Measurements from ENCODE around the gene NCOA1. TPM values are rescaled to one million over a fixed set of nuclear protein-coding genes. Genes with fewer than 3 reads are reported as not detected.

The NCOA1 gene
- total RNA-seq, 4 donors from 2014 or later = 33.9 to 91.2 (median 60.1) TPM

- TF ChIP-seq POLR2A (IDR thresholded peaks at IDR 0.05) = no peak
- TF ChIP-seq CTCF (IDR thresholded peaks at IDR 0.05 in 4 of 5, conservative IDR thresholded peaks at IDR 0.05 in 1 of 5) = no peak
- H3K4me3 ChIP-seq = no peak overlapping the region
- in situ Hi-C loops (cut with MboI; ENCODE audit: low sequenced_read_pairs in 4 of 4) (loop anchor here in 1 of 4 donors (25.0 kb wide), 1 partner anchor 377 kb away; no protein-coding TSS in a partner anchor), intact Hi-C loops (cut with DNase I; ENCODE audit: low total_unique reads) (no loop called here)
- DNase-seq (no peak), ATAC-seq (no peak)
- H3K4me1 ChIP-seq = peaks cover 11% of the 10 kb centered on the region in 2 donors
- no peaks in the 10 kb centered on the region for H3K9me3 ChIP-seq
- H3K27me3 ChIP-seq = no peaks in the 10 kb centered on the region
- H3K36me3 ChIP-seq = no peaks in the 10 kb centered on the region
- H3K27ac ChIP-seq = no peak overlapping the region
These were observed 297.8 kb downstream of the NCOA1 start for GRCh38 chr2:24788816-24789215.

- DNase-seq = no peak
- Histone ChIP-seq H3K27me3 (no peaks in the 10 kb centered on the region), H3K27ac (no peak overlapping the region), H3K4me3 (no peak overlapping the region), H3K4me1 (peaks cover 16 to 17% of the 10 kb centered on the region in 2 donors), H3K9me3 (no peaks in the 10 kb centered on the region), H3K36me3 (no peaks in the 10 kb centered on the region)
- no peak for TF ChIP-seq CTCF (IDR thresholded peaks at IDR 0.05 in 4 of 5, conservative IDR thresholded peaks at IDR 0.05 in 1 of 5)
- TF ChIP-seq POLR2A (IDR thresholded peaks at IDR 0.05) = no peak
- no peak for ATAC-seq
- intact Hi-C loops (cut with DNase I; ENCODE audit: low total_unique reads) = loop anchor here (5.0 kb wide), 1 partner anchor 49 kb away; no protein-coding TSS in a partner anchor
- in situ Hi-C loops (cut with MboI; ENCODE audit: low sequenced_read_pairs in 4 of 4) = loop anchor here in 1 of 4 donors (25.0 kb wide), 1 partner anchor 379 kb away; no protein-coding TSS in a partner anchor
These were observed 300.4 kb downstream of the NCOA1 start for GRCh38 chr2:24791452-24791851.

- Histone ChIP-seq H3K9me3 (no peaks in the 10 kb centered on the region), H3K27ac (peak overlapping the region; percentile 95 to 99 (median 98)), H3K27me3 (no peaks in the 10 kb centered on the region), H3K4me1 (peaks cover 16 to 17% of the 10 kb centered on the region in 2 donors), H3K4me3 (peak overlapping the region; percentile 67 to 94 (median 88)), H3K36me3 (no peaks in the 10 kb centered on the region)
- in situ Hi-C loops (cut with MboI; ENCODE audit: low sequenced_read_pairs in 4 of 4) = loop anchor here in 1 of 4 donors (25.0 kb wide), 1 partner anchor 380 kb away; no protein-coding TSS in a partner anchor
- intact Hi-C loops (cut with DNase I; ENCODE audit: low total_unique reads) = loop anchor here (2.0 to 5.0 kb wide), 2 partner anchors 50 to 302 kb away; partner anchors contain the start of gene NCOA1
- TF ChIP-seq POLR2A (IDR thresholded peaks at IDR 0.05) (no peak), CTCF (IDR thresholded peaks at IDR 0.05 in 4 of 5, conservative IDR thresholded peaks at IDR 0.05 in 1 of 5) (no peak)
- no peak for DNase-seq
- no peak for ATAC-seq
These were observed 301.5 kb downstream of the NCOA1 start for GRCh38 chr2:24792542-24792873.

- DNase-seq (peak; percentile 93 to 95), ATAC-seq (peak; percentile 97 to 98)
- H3K27ac ChIP-seq = peak within 1 kb of the TSS; percentile 95 to 99 (median 98)
- in situ Hi-C loops (cut with MboI; ENCODE audit: low sequenced_read_pairs in 4 of 4) = loop anchor here in 1 of 4 donors (25.0 kb wide), 1 partner anchor 381 kb away; no protein-coding TSS in a partner anchor
- no peaks in the 10 kb centered on the region for H3K27me3 ChIP-seq
- H3K4me1 ChIP-seq = peaks cover 16 to 17% of the 10 kb centered on the region in 2 donors
- intact Hi-C loops (cut with DNase I; ENCODE audit: low total_unique reads) = loop anchor here (2.0 to 5.0 kb wide), 2 partner anchors 51 to 302 kb away; partner anchors contain the start of gene NCOA1
- H3K36me3 ChIP-seq = no peaks in the 10 kb centered on the region
- H3K9me3 ChIP-seq = no peaks in the 10 kb centered on the region
- TF ChIP-seq POLR2A (IDR thresholded peaks at IDR 0.05) = peak; percentile 31 to 36
- TF ChIP-seq CTCF (IDR thresholded peaks at IDR 0.05 in 4 of 5, conservative IDR thresholded peaks at IDR 0.05 in 1 of 5) = peak; percentile 57 to 72 (median 66)
- H3K4me3 ChIP-seq = peak within 1 kb of the TSS; percentile 67 to 94 (median 88)
These were observed 302.1 kb downstream of the NCOA1 start, which contains the start of the genes CENPO and PTRHD1 for GRCh38 chr2:24792874-24793760. CENPO (plus strand) TSS chr2:24793425; CDS start chr2:24793920, 495 bp downstream. PTRHD1 (minus strand) TSS chr2:24793391; CDS start chr2:24793377, 14 bp downstream.
